Brain microvascular endothelial cell (primary cell): ENCODE data around the gene SSBP2.

Experiments used
- DNase-seq: peaks from one replicate; pipeline ENCODE4 v3.0.0-alpha.2; 2020
- H3K27ac ChIP-seq: fragments of 250-450 bp; sonication (Bioruptor Pico); 2 replicates; pipeline ENCODE4 v1.5.1; 2020; ENCODE audit warnings: mild to moderate bottlenecking, moderate library complexity
- H3K27me3 ChIP-seq: fragments of 250-450 bp; sonication (Bioruptor Pico); replicated peaks from 2 replicates; pipeline ENCODE4 v1.5.1; 2020; ENCODE audit warnings: mild to moderate bottlenecking
- H3K36me3 ChIP-seq: fragments of 250-450 bp; sonication (Bioruptor Pico); replicated peaks from 2 replicates; pipeline ENCODE4 v1.5.1; 2020; ENCODE audit warnings: mild to moderate bottlenecking
- H3K4me3 ChIP-seq: 2 replicates; pipeline ENCODE4 v1.5.1; 2011; ENCODE audit warnings: low read depth, mild to moderate bottlenecking, control low read depth, low read length, moderate library complexity
- CTCF ChIP-seq: IDR thresholded peaks from 2 replicates; pipeline ENCODE4 v1.5.1; 2011; ENCODE audit warnings: low read depth, mild to moderate bottlenecking, moderate library complexity, low read length, control low read depth, inconsistent platforms; ENCODE audit errors: missing control alignments
- in situ Hi-C: cut with HindIII; loops from 2 replicates; pipeline ENCODE4 v1.10.0; 2017; ENCODE audit warnings: low sequenced_read_pairs, low pct_ligation_motif_present

The SSBP2 gene

GRCh38 chr5:81751009-81751835, at the start of gene SSBP2:
Gene SSBP2 (minus strand): TSS chr5:81751097. CDS start chr5:81751042, 55 bp downstream.
- peak; percentile 98 for DNase-seq
- TF ChIP-seq CTCF: no peak
- peak within 1 kb of the TSS; percentile 89 for H3K4me3 ChIP-seq
- H3K27ac ChIP-seq: peak within 1 kb of the TSS; percentile 91
- in situ Hi-C loops: no loop called here
- no peaks in the 10 kb centered on the region for H3K36me3 ChIP-seq
- H3K27me3 ChIP-seq: no peaks in the 10 kb centered on the region

GRCh38 chr5:81795666-81796065, 44.8 kb upstream of the SSBP2 start:
- in situ Hi-C loops: no loop called here
- Histone ChIP-seq H3K36me3 (no peaks in the 10 kb centered on the region), H3K27me3 (no peaks in the 10 kb centered on the region), H3K4me3 (no peak overlapping the region), H3K27ac (no peak overlapping the region)
- TF ChIP-seq CTCF: no peak
- DNase-seq: no peak

- Histone ChIP-seq H3K27ac (no peak overlapping the region), H3K36me3 (no peaks in the 10 kb centered on the region), H3K4me3 (no peak overlapping the region), H3K27me3 (no peaks in the 10 kb centered on the region)
- in situ Hi-C loops: no loop called here
- DNase-seq: no peak
- no peak for TF ChIP-seq CTCF
Measured at GRCh38 chr5:81794226-81794625, 43.3 kb upstream of the SSBP2 start.

- Histone ChIP-seq H3K27me3 (no peaks in the 10 kb centered on the region), H3K4me3 (no peak overlapping the region), H3K36me3 (no peaks in the 10 kb centered on the region), H3K27ac (no peak overlapping the region)
- in situ Hi-C loops: no loop called here
- no peak for DNase-seq
- no peak for TF ChIP-seq CTCF
Measured at GRCh38 chr5:81790336-81790735, 39.4 kb upstream of the SSBP2 start.

GRCh38 chr5:81789033-81789432, 38.1 kb upstream of the SSBP2 start:
- no peaks in the 10 kb centered on the region for H3K27me3 ChIP-seq
- in situ Hi-C loops: no loop called here
- peak; percentile 38 for DNase-seq
- no peak overlapping the region for H3K4me3 ChIP-seq
- TF ChIP-seq CTCF: no peak
- no peaks in the 10 kb centered on the region for H3K36me3 ChIP-seq
- no peak overlapping the region for H3K27ac ChIP-seq

GRCh38 chr5:81788329-81788728, 37.4 kb upstream of the SSBP2 start:
- no peak overlapping the region for H3K27ac ChIP-seq
- no peaks in the 10 kb centered on the region for H3K36me3 ChIP-seq
- no peak for DNase-seq
- no peaks in the 10 kb centered on the region for H3K27me3 ChIP-seq
- no peak for TF ChIP-seq CTCF
- in situ Hi-C loops: no loop called here
- no peak overlapping the region for H3K4me3 ChIP-seq
